CD4-positive, CD25-positive, alpha-beta regulatory T cell (primary cell): Measurements from ENCODE around the gene SEMA3G. TPM values are rescaled to one million over a fixed set of nuclear protein-coding genes. Genes with fewer than 3 reads are reported as not detected.

Experiments used
- ATAC-seq, 2 donors: fragments of 150-1000 bp; cut with Tn5 transposase; one replicate each; pipeline ENCODE4 v1.10.0; 2021; ENCODE audit warnings: low read depth in 2 of 2, moderate number of reproducible peaks in 2 of 2, moderate library complexity in 1 of 2
- DNase-seq, 3 donors: peaks; one replicate each; pipeline versions ENCODE4 v3.0.0 to v3.0.0-alpha.2; 2012 to 2022; ENCODE audit warnings: mixed read lengths in 1 of 3
- H3K27ac ChIP-seq: one replicate; pipeline ENCODE4 v1.7.0; 2013; ENCODE audit warnings: mild to moderate bottlenecking, low read length; ENCODE audit not compliant: insufficient read depth, poor library complexity, severe bottlenecking
- H3K27me3 ChIP-seq: one replicate; pipeline ENCODE4 v1.7.0; 2013; ENCODE audit warnings: low read length; ENCODE audit not compliant: control insufficient read depth, insufficient read depth
- H3K36me3 ChIP-seq: one replicate; pipeline ENCODE4 v1.7.0; 2013; ENCODE audit warnings: mild to moderate bottlenecking, low read length, moderate library complexity; ENCODE audit not compliant: control insufficient read depth, insufficient read depth
- H3K4me1 ChIP-seq: 2 replicates; pipeline ENCODE4 v1.7.0; 2013; ENCODE audit warnings: mild to moderate bottlenecking, low read length; ENCODE audit not compliant: insufficient read depth, control insufficient read depth, poor library complexity, severe bottlenecking
- H3K4me3 ChIP-seq: one replicate; pipeline ENCODE4 v1.7.0; 2013; ENCODE audit warnings: low read depth, mild to moderate bottlenecking, low read length, moderate library complexity
- H3K9me3 ChIP-seq, 2 experiments: 1 replicate in 1 of 2; 2 replicates in 1 of 2; pipeline ENCODE4 v1.7.0; 2013; ENCODE audit warnings: low read length in 2 of 2, mild to moderate bottlenecking in 1 of 2, moderate library complexity in 1 of 2; ENCODE audit not compliant: control insufficient read depth in 2 of 2
- H3K27ac Mint-ChIP-seq, 3 donors: one replicate each; pipeline ENCODE4 v1.8.0; 2020 to 2022; ENCODE audit warnings: mild to moderate bottlenecking in 3 of 3, mixed read lengths in 3 of 3, moderate library complexity in 2 of 3
- H3K27me3 Mint-ChIP-seq: one replicate; pipeline ENCODE4 v1.8.0; 2022; ENCODE audit warnings: mild to moderate bottlenecking, mixed read lengths
- H3K36me3 Mint-ChIP-seq: one replicate; pipeline ENCODE4 v1.8.0; 2020; ENCODE audit warnings: mixed read lengths
- H3K4me1 Mint-ChIP-seq, 4 donors: one replicate each; pipeline ENCODE4 v1.8.0; 2020 to 2022; ENCODE audit warnings: mixed read lengths in 4 of 4, mild to moderate bottlenecking in 1 of 4
- H3K4me3 Mint-ChIP-seq, 4 donors: one replicate each; pipeline ENCODE4 v1.8.0; 2020 to 2022; ENCODE audit warnings: mild to moderate bottlenecking in 4 of 4, mixed read lengths in 4 of 4, moderate library complexity in 3 of 4
- H3K9me3 Mint-ChIP-seq, 7 donors: one replicate each; pipeline ENCODE4 v1.8.0; 2020 to 2022; ENCODE audit warnings: mixed read lengths in 7 of 7, mild to moderate bottlenecking in 3 of 7, moderate library complexity in 2 of 7
- polyA plus RNA-seq, 4 donors: library from polyadenylated mRNA; unstranded; fragments of 300-500 nt; fragmentation: Illumina TruSeq; gene quantifications; one replicate each; pipeline ENCODE4 v1.2.3, GENCODE V29; 2021
- total RNA-seq: library from RNA; stranded (reverse); gene quantifications from one replicate; pipeline ENCODE4 v1.2.3, GENCODE V29; 2022

Gene SEMA3G
- total and polyA plus RNA-seq, 5 donors from 2014 or later, result 3.2 to 33.1 (median 3.7) TPM

DNA sequence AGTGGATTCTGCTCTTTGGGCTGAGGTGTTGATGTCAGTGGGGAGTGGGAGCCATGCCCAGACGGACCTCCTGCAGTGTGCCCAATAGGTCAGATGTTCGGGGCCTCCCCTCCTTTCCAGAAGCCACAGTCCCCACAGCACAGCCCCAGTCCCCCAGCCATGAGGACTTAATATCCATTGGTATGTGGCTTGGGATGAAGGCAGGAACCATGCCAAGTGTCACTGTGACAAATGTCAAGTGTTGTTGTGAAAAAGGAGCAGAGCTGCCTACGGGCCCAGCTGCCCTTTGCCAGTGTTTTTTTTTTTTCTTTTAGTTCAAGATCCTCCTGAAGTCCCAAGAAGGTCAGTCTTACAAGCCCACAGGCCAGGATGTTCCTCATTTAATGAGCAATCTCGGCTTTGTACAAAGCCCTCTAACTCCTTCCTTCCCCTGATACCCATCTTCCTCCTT lies 12.2 kb downstream of the SEMA3G start:
- Histone ChIP-seq H3K9me3 (no peaks in the 10 kb centered on the region), H3K4me3 (peak overlapping the region; percentile 28), H3K27me3 (no peaks in the 10 kb centered on the region), H3K4me1 (peaks cover 40% of the 10 kb centered on the region), H3K36me3 (peaks cover 6% of the 10 kb centered on the region), H3K27ac (peak overlapping the region; percentile 72)
- no peaks in the 10 kb centered on the region for H3K27me3 Mint-ChIP-seq
- peaks cover 9 to 41% (median 24%) of the 10 kb centered on the region in 4 donors for H3K4me1 Mint-ChIP-seq
- peak overlapping the region in 3 of 4 donors; percentile 7 to 76 (median 30) for H3K4me3 Mint-ChIP-seq
- peak overlapping the region; percentile 84 to 97 (median 92) for H3K27ac Mint-ChIP-seq
- no peak for ATAC-seq
- no peaks in the 10 kb centered on the region for H3K36me3 Mint-ChIP-seq
- H3K9me3 Mint-ChIP-seq, result no peaks in the 10 kb centered on the region
- DNase-seq, result no peak

DNA sequence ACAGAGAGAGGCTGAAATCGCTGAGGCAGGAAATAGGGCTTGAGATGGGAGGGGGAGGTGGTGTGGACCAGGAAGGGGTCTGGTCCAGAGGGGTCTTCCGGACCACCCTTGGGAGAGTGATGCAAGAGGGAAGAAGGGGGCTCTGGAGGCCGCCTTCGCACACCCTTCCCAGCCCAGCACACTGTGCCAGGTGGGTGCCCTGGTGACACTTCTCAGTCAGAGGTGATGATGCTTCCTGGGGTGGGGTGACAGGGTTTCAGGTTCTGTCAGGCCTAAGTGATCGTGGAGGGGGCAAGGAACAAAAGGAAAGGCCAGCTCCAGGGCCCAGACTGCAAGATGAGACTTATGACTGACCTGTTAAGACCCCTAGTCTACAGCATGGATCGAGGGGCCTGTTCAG lies 12.7 kb downstream of the SEMA3G start:
- peaks cover 1% of the 10 kb centered on the region for H3K36me3 ChIP-seq
- Mint-ChIP-seq H3K36me3 (no peaks in the 10 kb centered on the region), H3K4me1 (peaks cover 9 to 41% (median 24%) of the 10 kb centered on the region in 4 donors), H3K9me3 (no peaks in the 10 kb centered on the region), H3K27me3 (no peaks in the 10 kb centered on the region), H3K4me3 (peak overlapping the region; percentile 17 to 80 (median 71)), H3K27ac (peak overlapping the region; percentile 78 to 92 (median 84))
- ATAC-seq (no peak), DNase-seq (peak in 1 of 3 donors; percentile 40)
- H3K4me3 ChIP-seq, result no peak overlapping the region
- H3K27me3 ChIP-seq, result no peaks in the 10 kb centered on the region
- H3K27ac ChIP-seq, result peak overlapping the region; percentile 72
- no peaks in the 10 kb centered on the region for H3K9me3 ChIP-seq
- peaks cover 40% of the 10 kb centered on the region for H3K4me1 ChIP-seq

DNA sequence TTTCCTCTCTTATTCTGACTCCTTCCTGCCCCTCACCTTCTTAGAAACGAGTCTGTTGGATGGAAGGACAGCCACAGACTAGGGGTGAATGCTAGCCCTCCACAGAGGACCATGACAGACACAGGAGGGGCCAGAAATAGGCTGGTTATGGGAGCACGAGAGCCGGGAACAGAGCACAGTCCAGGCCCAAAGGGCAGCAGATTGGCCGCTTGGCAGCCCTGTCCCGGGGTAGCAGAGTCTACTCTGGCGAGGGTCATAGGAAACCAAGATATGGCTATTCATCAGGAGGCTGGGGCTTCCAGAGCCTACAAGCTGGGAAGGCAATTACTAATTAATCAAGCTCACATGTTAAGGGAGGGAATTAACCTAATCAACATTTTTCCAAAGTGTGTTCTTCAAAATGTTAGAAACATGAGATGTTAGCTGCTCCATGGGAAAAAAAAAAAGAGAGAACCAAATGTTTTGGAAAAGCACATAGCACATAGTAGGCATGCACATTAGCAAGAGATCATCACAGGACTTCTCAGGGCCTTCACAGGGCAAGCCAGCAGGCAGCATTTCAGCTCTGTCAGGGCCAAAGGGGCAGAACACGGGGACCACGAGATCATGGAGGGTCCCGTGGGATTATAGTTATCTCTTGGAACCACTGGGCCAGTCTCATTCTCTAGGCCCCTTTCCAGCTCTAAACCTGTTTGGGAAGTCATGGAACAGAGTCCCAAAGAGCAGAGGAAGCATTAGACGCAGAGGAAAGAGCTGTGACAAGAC lies 13.3 kb downstream of the SEMA3G start:
- Histone ChIP-seq H3K27me3 (no peaks in the 10 kb centered on the region), H3K36me3 (no peaks in the 10 kb centered on the region), H3K9me3 (no peaks in the 10 kb centered on the region), H3K27ac (peak overlapping the region; percentile 72), H3K4me1 (peaks cover 40% of the 10 kb centered on the region), H3K4me3 (no peak overlapping the region)
- DNase-seq, result no peak
- Mint-ChIP-seq H3K27me3 (no peaks in the 10 kb centered on the region), H3K4me3 (peak overlapping the region; percentile 17 to 80 (median 71)), H3K27ac (peak overlapping the region; percentile 78 to 92 (median 84)), H3K9me3 (no peaks in the 10 kb centered on the region), H3K36me3 (no peaks in the 10 kb centered on the region), H3K4me1 (peaks cover 9 to 41% (median 24%) of the 10 kb centered on the region in 4 donors)
- ATAC-seq, result no peak

DNA sequence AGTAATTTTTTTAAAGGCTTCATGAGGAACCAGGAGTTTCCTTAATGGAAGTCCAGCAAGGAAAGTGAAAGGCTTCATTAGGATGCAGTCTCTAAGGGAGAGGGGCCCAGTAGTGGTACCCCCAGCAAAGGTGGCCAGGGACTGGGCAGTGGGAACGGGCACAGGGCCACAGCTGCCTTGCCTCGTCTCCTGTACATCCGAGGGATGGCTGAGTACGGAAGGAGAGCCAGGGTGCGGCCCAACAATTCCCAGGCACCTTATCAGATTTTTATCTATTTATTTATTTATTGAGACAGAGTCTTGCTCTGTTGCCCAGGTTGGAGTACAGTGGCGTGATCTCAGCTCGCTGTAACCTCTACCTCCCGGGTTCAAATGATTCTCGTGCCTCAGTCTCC lies 14.5 kb downstream of the SEMA3G start:
- H3K9me3 ChIP-seq, result no peaks in the 10 kb centered on the region
- H3K4me1 ChIP-seq, result peaks cover 40% of the 10 kb centered on the region
- H3K27me3 ChIP-seq, result no peaks in the 10 kb centered on the region
- H3K36me3 Mint-ChIP-seq, result no peaks in the 10 kb centered on the region
- H3K27ac ChIP-seq, result no peak overlapping the region
- no peak for DNase-seq
- no peak overlapping the region for H3K4me3 ChIP-seq
- no peaks in the 10 kb centered on the region for H3K9me3 Mint-ChIP-seq
- no peaks in the 10 kb centered on the region for H3K27me3 Mint-ChIP-seq
- H3K4me1 Mint-ChIP-seq, result peaks cover 9 to 41% (median 22%) of the 10 kb centered on the region in 4 donors
- H3K27ac Mint-ChIP-seq, result no peak overlapping the region
- no peak overlapping the region for H3K4me3 Mint-ChIP-seq
- no peaks in the 10 kb centered on the region for H3K36me3 ChIP-seq
- ATAC-seq, result no peak

DNA sequence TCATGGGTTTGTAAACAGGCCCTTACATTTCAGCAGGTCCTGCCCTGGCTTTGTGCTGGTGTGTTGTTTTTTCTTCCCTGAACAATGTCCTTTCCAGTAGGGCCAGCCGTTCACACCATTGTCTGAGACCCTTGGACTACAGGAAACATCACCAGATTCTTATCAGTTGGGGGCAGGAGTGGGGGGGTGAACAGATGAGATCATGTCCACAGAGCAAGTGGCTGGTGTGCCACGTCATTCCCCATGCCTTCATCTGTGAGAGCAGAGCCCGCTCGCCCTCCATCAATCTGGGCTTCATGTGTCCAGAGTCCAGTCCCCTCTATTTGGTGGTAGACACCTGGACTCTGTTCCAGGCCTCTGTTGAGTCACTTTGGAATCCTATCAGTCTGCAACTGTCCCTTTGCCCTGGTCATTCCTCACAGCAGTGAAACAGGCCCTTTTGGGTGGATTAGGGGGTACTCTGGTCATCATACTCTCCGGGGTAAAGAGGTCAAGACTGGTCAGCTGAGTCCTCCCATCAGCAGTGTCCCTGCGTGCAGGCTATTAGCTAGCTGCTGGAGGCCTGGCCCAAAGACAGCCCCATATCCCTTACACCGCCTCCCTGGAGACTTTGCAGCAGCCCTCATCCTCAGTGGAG lies 15.0 kb downstream of the SEMA3G start:
- peaks cover 40% of the 10 kb centered on the region for H3K4me1 ChIP-seq
- Mint-ChIP-seq H3K27ac (no peak overlapping the region), H3K27me3 (no peaks in the 10 kb centered on the region), H3K36me3 (no peaks in the 10 kb centered on the region), H3K4me3 (no peak overlapping the region), H3K4me1 (peaks cover 9 to 38% (median 21%) of the 10 kb centered on the region in 4 donors), H3K9me3 (no peaks in the 10 kb centered on the region)
- no peak for ATAC-seq
- H3K27me3 ChIP-seq, result no peaks in the 10 kb centered on the region
- H3K4me3 ChIP-seq, result no peak overlapping the region
- no peaks in the 10 kb centered on the region for H3K9me3 ChIP-seq
- no peak overlapping the region for H3K27ac ChIP-seq
- no peak for DNase-seq
- H3K36me3 ChIP-seq, result no peaks in the 10 kb centered on the region

DNA sequence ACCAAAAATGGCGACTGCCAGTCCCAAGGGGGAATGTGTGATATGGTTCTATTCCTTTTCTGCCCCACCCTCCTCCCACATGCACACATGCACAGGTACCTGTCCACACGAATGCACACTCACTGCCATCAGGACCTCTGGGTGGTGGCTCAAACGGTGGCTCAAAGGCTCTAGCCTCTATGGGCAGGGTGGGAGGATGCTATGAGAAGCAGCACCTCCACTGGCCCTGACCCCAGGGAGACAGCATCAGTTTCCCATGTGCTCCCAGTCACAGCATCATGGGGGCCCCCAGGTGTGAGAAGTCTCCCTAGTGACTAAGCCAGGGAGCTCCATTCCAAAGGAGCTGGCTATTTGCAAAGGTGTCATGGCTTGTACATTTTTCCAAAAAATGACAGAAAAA lies 15.9 kb downstream of the SEMA3G start:
- Mint-ChIP-seq H3K4me3 (peak overlapping the region in 1 of 4 donors; percentile 43), H3K4me1 (peaks cover 9 to 30% (median 17%) of the 10 kb centered on the region in 4 donors), H3K27me3 (no peaks in the 10 kb centered on the region), H3K36me3 (no peaks in the 10 kb centered on the region), H3K9me3 (no peaks in the 10 kb centered on the region), H3K27ac (peak overlapping the region in 1 of 3 donors; percentile 7)
- Histone ChIP-seq H3K36me3 (no peaks in the 10 kb centered on the region), H3K4me3 (no peak overlapping the region), H3K9me3 (no peaks in the 10 kb centered on the region), H3K27me3 (no peaks in the 10 kb centered on the region), H3K4me1 (peaks cover 32% of the 10 kb centered on the region), H3K27ac (no peak overlapping the region)
- no peak for DNase-seq
- no peak for ATAC-seq

DNA sequence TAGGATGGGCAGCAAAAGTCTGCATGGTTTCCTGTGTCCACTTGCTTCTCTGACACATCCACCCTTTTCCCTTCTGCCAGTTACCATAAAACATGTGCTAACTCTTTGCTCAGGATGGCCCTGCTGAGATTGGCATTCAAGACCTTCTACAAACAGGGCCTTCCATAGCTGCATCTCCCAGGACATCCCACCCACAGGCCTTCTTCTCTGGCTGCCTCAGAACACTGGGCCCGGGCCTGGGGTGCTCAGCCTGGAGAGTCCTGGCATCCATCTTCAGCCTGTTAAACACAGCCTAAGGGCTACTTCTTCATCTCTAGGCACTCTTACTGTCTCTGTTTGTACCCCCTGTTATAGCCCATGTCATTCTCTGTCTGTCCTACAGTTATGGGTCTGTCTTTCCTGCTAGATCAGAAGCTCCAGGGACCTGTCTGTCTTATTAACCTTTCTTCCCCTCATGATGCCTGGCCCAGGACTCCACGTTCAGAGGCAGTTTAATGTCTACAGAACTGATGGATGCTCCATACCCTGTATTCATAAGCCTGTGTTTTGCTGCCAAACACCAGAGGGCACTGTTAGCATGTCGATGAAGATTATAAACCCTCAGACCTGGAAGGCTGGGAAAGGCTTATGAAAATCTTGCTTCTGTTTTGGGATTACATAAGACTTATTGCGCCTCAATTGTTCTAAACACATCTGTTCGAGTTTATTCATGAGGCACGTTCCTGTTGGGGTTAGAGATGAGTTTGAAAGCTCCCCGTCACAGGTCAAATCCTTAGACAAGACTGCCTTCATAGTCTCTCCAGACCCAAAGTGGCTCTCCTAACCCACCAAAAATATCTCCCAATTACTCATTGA lies 16.5 kb downstream of the SEMA3G start:
- H3K9me3 Mint-ChIP-seq, result no peaks in the 10 kb centered on the region
- peak overlapping the region in 2 of 3 donors; percentile 7 to 79 for H3K27ac Mint-ChIP-seq
- peaks cover 9 to 24% (median 14%) of the 10 kb centered on the region in 4 donors for H3K4me1 Mint-ChIP-seq
- H3K36me3 Mint-ChIP-seq, result no peaks in the 10 kb centered on the region
- peak overlapping the region in 2 of 4 donors; percentile 8 to 43 for H3K4me3 Mint-ChIP-seq
- no peaks in the 10 kb centered on the region for H3K27me3 Mint-ChIP-seq
- Histone ChIP-seq H3K27ac (no peak overlapping the region), H3K9me3 (no peaks in the 10 kb centered on the region), H3K4me1 (peaks cover 25% of the 10 kb centered on the region), H3K4me3 (no peak overlapping the region), H3K36me3 (no peaks in the 10 kb centered on the region), H3K27me3 (no peaks in the 10 kb centered on the region)
- DNase-seq (peak in 2 of 3 donors; percentile 48 to 62), ATAC-seq (peak; percentile 50 to 55)
